Choroid plexus epithelial cell (primary cell): Measurements from ENCODE around the gene RABEPK.
"Not testable (repeated sequence)": the region's sequence is repeated elsewhere in the genome, so short reads cannot be mapped to it uniquely, and the experiment has no call there.

Source experiments
- DNase-seq: peaks from one replicate; pipeline ENCODE4 v3.0.0-alpha.2; 2010; ENCODE audit warnings: low read depth
- H3K4me3 ChIP-seq: 2 replicates; pipeline ENCODE4 v1.5.1; 2011; ENCODE audit warnings: low read depth, mild to moderate bottlenecking, control low read depth, low read length, moderate library complexity
- TF ChIP-seq, protein P1 (sequence below): conservative IDR thresholded peaks from 2 replicates; pipeline ENCODE4 v1.5.1; 2011; ENCODE audit warnings: low read depth, mild to moderate bottlenecking, control low read depth, inconsistent platforms, low read length, moderate library complexity

RABEPK gene, protein sequence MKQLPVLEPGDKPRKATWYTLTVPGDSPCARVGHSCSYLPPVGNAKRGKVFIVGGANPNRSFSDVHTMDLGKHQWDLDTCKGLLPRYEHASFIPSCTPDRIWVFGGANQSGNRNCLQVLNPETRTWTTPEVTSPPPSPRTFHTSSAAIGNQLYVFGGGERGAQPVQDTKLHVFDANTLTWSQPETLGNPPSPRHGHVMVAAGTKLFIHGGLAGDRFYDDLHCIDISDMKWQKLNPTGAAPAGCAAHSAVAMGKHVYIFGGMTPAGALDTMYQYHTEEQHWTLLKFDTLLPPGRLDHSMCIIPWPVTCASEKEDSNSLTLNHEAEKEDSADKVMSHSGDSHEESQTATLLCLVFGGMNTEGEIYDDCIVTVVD

DNA sequence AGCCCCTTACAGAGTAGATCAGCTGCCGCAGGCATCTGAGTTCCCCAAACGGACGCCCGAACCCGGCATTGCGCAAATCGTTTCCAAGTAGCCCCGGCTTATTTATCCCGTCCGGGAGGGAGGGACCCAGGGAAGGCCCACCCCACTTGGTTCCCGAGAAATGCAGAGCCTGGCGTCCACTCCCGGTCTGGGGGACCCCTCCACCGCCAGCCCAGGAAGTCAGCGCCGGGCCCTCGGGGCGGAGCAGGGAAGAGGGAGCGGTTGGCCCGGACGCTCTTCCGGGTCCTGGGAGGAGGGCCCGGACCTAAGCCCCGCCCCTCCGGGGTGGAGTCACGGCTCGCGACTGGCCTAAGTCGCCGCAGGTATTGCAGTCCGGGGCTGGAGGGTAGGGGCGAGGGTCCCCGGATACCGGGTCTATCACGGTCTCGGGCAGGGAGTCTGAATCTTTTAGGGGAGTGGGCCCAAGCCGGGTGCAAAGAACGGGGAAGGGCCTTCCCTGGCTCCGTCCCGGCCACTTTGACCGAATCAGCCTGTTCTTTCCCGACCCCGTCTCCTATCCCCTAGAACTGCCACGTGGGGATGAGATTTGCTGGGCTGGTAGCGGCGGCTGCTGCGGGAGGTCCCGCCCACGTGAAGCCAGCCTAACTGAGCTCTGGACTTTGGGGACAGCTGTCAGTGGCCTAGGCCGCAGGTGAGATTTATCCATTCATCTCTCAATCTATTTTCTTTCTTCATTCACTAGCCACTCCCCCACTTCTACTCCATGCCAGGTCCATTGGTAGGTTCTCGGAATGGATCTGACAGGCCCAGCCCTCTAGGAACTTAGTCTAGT, at the start of gene RABEPK:
Gene RABEPK, plus strand, starts transcription at position 327 of the 832 bp plus-strand sequence. CDS start 2,472 bp downstream, outside the sequence.
- H3K4me3 ChIP-seq: peak within 1 kb of the TSS; percentile 85
- peak; percentile 97 for DNase-seq
- TF ChIP-seq, protein P1, sequence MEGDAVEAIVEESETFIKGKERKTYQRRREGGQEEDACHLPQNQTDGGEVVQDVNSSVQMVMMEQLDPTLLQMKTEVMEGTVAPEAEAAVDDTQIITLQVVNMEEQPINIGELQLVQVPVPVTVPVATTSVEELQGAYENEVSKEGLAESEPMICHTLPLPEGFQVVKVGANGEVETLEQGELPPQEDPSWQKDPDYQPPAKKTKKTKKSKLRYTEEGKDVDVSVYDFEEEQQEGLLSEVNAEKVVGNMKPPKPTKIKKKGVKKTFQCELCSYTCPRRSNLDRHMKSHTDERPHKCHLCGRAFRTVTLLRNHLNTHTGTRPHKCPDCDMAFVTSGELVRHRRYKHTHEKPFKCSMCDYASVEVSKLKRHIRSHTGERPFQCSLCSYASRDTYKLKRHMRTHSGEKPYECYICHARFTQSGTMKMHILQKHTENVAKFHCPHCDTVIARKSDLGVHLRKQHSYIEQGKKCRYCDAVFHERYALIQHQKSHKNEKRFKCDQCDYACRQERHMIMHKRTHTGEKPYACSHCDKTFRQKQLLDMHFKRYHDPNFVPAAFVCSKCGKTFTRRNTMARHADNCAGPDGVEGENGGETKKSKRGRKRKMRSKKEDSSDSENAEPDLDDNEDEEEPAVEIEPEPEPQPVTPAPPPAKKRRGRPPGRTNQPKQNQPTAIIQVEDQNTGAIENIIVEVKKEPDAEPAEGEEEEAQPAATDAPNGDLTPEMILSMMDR: no peak

DNA sequence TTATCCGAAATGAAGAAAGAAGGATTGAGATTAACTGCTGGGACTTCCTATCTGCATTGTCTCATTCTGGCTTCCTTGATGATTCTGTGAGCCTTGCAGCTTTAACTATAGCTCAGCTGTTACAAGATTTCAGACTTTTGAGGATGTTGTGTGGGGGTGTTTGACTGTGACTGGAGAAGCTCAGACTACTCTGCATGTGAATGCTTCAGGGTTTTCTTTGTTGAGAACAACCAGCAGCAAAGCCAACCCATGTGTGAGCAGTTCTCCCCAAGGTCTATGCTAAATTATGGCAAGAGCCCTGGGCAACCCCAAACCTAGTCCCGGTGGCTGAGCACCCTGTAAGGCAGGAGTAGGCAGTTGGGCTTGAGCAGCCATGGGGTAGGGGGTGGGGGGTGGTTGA, 48.6 kb upstream of the RABEPK start:
- no peak for DNase-seq
- TF ChIP-seq, protein P1: no peak
- H3K4me3 ChIP-seq: no peak overlapping the region

DNA sequence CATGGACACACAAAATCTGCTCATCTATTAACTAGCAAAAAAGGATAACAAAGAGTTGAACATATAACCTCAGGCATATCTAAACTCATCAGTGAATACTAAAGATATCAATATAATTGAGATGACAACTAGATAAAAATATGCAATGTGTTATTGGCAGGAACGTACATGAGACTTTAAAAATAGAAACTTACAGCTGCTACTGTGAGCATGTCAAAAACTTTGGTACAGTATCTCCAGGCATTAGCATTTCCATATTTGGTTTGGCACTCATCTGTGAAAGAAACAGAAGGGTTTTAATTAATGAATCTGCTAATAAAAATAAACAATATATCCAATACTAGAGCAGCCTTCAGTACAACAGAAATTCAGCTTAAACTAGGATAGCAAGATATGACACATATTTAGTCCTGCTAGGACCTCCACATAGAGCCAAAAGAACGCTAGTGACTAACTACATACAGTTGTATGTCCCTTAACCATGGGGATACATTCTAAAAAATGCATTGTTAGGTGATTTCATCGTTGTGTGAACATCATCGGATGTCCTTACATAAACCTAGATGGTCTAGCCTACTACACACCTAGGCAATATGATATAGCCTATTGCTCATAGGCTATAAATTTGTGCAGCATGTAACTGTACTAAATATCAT, 46.5 kb upstream of the RABEPK start:
- no peak for DNase-seq
- TF ChIP-seq, protein P1: no peak
- H3K4me3 ChIP-seq: no peak overlapping the region

DNA sequence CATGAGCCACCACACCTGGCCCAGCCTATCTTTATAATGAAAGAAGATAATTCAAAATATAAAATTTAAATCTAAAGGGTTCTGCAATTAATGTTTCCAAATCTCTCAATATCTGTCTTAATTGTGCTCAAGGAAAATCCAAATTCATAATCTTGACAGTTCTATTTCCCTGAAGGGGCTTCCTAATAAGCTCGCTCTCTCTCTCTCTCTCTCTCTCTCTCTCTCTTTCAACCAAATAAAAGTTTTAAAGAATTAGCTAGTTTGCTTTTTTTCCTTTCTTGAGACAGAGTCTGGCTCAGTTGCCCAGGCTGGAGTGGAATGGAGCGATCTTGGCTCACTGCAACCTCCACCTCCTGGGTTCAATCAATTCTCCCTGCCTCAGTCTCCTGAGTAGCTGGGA, 43.8 kb upstream of the RABEPK start:
- no peak overlapping the region for H3K4me3 ChIP-seq
- no peak for DNase-seq
- TF ChIP-seq, protein P1: no peak

DNA sequence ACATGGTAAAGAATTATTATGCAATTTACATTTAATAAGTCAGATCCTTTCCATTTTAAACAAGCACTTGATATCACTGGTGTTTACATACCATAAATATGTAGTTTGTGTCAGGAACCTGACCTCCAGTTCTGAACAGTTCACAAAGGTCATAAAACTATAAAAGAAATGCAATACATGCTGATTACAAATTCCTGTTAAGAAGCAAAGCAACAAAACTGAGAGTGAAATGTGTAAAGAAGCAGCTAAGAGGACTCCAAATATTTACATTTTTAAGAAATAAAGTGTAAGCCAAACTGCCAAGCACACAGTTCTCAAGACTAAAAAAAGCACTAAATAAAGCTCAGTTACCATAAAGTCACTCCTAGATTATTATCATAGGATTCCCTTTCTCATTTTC, 39.6 kb upstream of the RABEPK start:
- TF ChIP-seq, protein P1: no peak
- H3K4me3 ChIP-seq: no peak overlapping the region
- DNase-seq: no peak

DNA sequence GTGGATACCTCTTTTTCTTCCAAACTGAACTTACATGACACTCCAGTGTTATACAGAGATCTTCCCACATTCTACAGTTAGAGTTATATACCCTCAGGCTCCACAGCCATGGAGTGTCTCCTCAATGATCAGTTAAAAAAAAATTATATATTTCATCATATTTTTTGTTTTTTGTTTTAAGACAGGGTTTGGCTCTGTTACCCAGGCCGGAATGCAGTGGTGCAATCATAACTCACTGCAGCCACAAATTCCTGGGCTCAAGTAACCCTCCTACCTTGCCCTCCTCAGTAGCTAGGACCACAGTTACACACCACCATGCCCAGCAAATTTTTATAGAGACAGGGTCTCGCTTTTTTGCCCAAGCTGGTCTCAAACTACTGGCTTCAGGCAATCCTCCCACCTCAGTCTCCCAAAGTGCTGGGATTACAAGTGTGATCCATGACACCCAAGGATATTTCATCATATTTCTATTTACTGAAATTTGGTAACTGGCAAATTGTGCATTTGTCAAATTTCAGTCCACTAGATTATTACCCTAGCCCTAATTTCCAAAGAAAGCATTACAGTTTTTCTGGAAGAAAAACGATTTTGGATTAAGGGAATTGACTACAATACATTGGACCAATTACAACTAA, 38.9 kb upstream of the RABEPK start:
- H3K4me3 ChIP-seq: no peak overlapping the region
- TF ChIP-seq, protein P1: no peak
- DNase-seq: peak; percentile 62

DNA sequence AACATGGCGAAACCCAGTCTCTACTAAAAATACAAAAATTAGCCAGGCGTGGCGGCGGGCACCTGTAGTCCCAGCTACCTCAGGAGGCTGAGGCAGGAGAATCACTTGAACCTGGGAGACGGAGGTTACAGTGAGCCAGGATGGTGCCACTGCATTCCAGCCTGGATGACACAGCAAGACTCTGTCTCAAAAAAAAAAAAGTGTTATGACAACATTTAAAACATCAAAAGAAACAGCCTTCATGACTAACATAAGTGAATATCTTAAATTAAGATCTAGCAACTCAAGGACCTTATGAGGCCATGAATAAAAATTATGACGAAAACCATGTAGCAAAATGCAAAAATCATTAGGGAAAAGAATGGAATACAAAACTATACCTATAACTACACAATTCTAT, 37.5 kb upstream of the RABEPK start:
- DNase-seq, H3K4me3 ChIP-seq: not testable (repeated sequence)
